HAP-1 (cell line): ENCODE results near the gene STK17B.
A peak's percentile ranks its signal among the peaks of the same experiment; 100 is the strongest.

Experiments
- DNase-seq, 2 experiments: peaks; one replicate each; pipeline ENCODE4 v3.0.0-alpha.2; 2016 to 2020; ENCODE audit warnings: low spot score in 2 of 2
- H3K27me3 ChIP-seq: fragments of 250-450 bp; sonication (Bioruptor Pico); 2 replicates; pipeline ENCODE4 v1.5.1; 2020; ENCODE audit warnings: low read depth, mild to moderate bottlenecking, moderate library complexity
- H3K36me3 ChIP-seq: fragments of 250-450 bp; sonication (Bioruptor Pico); replicated peaks from 2 replicates; pipeline ENCODE4 v1.5.1; 2020; ENCODE audit warnings: mild to moderate bottlenecking
- H3K4me1 ChIP-seq: fragments of 250-450 bp; sonication (Bioruptor Pico); 2 replicates; pipeline ENCODE4 v1.5.1; 2020; ENCODE audit warnings: mild to moderate bottlenecking
- H3K4me3 ChIP-seq: fragments of 250-450 bp; sonication (Bioruptor Pico); 2 replicates; pipeline ENCODE4 v1.5.1; 2020; ENCODE audit warnings: mild to moderate bottlenecking, moderate library complexity
- H3K9me3 ChIP-seq: fragments of 250-450 bp; sonication (Bioruptor Pico); 2 replicates; pipeline ENCODE4 v1.5.1; 2020; ENCODE audit warnings: mild to moderate bottlenecking, moderate library complexity
- in situ Hi-C: fragments of 300-500 bp; cut with MboI; formaldehyde crosslinking; loops from 3 replicates; pipeline ENCODE4 v1.14.3; 2020; ENCODE audit warnings: low sequenced_read_pairs, inconsistent platforms, mixed read lengths

STK17B gene

GRCh38 chr2:196176142-196176738 lies 4.9 kb upstream of the STK17B start:
- DNase-seq, result no peak
- Histone ChIP-seq H3K4me3 (no peak overlapping the region), H3K36me3 (no peaks in the 10 kb centered on the region), H3K4me1 (peaks cover 3% of the 10 kb centered on the region; the same call in 1 of the 2 replicates), H3K9me3 (no peaks in the 10 kb centered on the region), H3K27me3 (0 out of 2 replicates have a peak, but pooled peaks cover 5% of the 10 kb centered on the region)
- in situ Hi-C loops, result no loop called here

DNA sequence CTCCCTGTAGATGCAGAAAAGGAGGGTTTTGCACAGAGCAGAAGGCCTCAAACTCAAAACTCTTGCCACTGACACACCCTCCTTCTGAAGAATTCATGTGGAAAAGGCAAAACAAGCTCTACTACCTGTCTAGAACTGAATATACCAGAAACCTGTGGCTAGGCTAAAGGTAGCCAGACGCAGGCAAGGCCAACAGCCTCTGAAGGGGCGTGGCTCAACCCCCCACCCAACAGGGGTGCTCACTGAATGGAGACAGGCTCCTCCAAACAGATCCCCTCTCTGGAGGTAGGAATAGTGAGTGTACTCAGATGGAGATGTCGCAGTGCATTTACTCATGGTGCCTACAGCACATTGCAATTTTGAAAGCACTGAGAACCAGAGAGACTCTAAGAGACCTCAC lies 3.0 kb upstream of the STK17B start:
- Histone ChIP-seq H3K9me3 (no peaks in the 10 kb centered on the region), H3K36me3 (no peaks in the 10 kb centered on the region), H3K27me3 (0 out of 2 replicates have a peak, but pooled peaks cover 2% of the 10 kb centered on the region), H3K4me1 (peaks cover 3% of the 10 kb centered on the region; the same call in 1 of the 2 replicates), H3K4me3 (no peak overlapping the region)
- in situ Hi-C loops, result no loop called here
- no peak for DNase-seq

- no peaks in the 10 kb centered on the region for H3K9me3 ChIP-seq
- in situ Hi-C loops, result no loop called here
- no peaks in the 10 kb centered on the region for H3K36me3 ChIP-seq
- 0 out of 2 replicates have a peak, but pooled peaks cover 2% of the 10 kb centered on the region for H3K27me3 ChIP-seq
- no peak overlapping the region for H3K4me3 ChIP-seq
- DNase-seq, result no peak
- H3K4me1 ChIP-seq, result peaks cover 4% of the 10 kb centered on the region; the same call in 1 of the 2 replicates
Observed at GRCh38 chr2:196173505-196173904, 2.1 kb upstream of the STK17B start.

GRCh38 chr2:196172951-196173350 lies 1.6 kb upstream of the STK17B start:
- Histone ChIP-seq H3K27me3 (0 out of 2 replicates have a peak, but pooled peaks cover 2% of the 10 kb centered on the region), H3K9me3 (no peaks in the 10 kb centered on the region), H3K4me1 (peaks cover 5% of the 10 kb centered on the region; the same call in 1 of the 2 replicates), H3K4me3 (no peak overlapping the region), H3K36me3 (no peaks in the 10 kb centered on the region)
- in situ Hi-C loops, result no loop called here
- DNase-seq, result no peak

DNA sequence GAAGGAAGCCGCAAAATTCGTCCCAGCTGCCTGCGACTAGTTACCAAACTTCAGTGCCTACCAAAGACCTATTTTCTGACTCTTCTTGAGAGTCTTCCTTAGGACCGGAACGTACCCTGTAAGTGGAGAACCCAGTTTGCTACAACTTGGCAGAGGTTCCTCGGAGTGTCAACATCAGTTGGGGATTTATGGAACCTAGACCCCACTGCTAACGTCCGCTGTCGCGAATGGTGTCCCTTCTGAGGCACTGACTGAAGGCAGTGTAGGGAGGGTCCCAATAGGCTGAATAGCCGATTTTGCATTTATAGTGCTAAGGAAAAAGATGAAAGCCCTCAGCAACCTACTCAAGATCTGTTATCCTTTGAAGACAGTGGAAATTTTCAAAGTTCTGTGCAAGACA lies 568 bp upstream of the STK17B start:
- Histone ChIP-seq H3K9me3 (no peaks in the 10 kb centered on the region), H3K27me3 (no peaks in the 10 kb centered on the region), H3K4me1 (peaks cover 10% of the 10 kb centered on the region), H3K36me3 (no peaks in the 10 kb centered on the region), H3K4me3 (peak overlapping the region; percentile 27)
- DNase-seq, result no peak
- in situ Hi-C loops, result no loop called here

GRCh38 chr2:196170606-196171247 lies 651 bp downstream of the STK17B start:
- peak; percentile 20 to 23 for DNase-seq
- Histone ChIP-seq H3K4me1 (peaks cover 10% of the 10 kb centered on the region), H3K4me3 (peak overlapping the region; percentile 87), H3K9me3 (no peaks in the 10 kb centered on the region), H3K27me3 (no peaks in the 10 kb centered on the region), H3K36me3 (no peaks in the 10 kb centered on the region)
- in situ Hi-C loops, result no loop called here

GRCh38 chr2:196170213-196170605 lies 1.2 kb downstream of the STK17B start:
- in situ Hi-C loops, result no loop called here
- Histone ChIP-seq H3K4me1 (peaks cover 10% of the 10 kb centered on the region), H3K4me3 (peak overlapping the region; percentile 87), H3K27me3 (no peaks in the 10 kb centered on the region), H3K9me3 (no peaks in the 10 kb centered on the region), H3K36me3 (no peaks in the 10 kb centered on the region)
- DNase-seq, result peak; percentile 51 to 54

DNA sequence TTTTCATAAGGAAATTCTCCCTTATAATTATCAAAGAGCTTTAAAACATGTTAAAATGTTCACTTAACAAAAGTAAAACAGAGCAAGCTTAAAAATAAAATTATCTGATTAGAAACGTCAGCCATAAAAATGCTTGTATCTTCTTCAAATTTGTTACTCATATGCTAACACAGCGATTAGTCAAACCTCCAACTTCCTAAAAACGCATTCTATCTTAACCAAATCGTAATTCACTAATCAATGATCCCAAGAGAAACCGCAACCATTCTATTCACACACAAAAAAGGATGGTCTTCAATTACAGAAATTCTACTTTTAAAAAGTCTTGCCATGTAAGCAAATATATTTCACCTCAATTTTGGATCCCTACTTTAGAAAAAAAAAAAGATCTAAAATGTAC lies 1.9 kb downstream of the STK17B start:
- in situ Hi-C loops, result no loop called here
- DNase-seq, result no peak
- H3K27me3 ChIP-seq, result no peaks in the 10 kb centered on the region
- no peaks in the 10 kb centered on the region for H3K9me3 ChIP-seq
- H3K4me3 ChIP-seq, result peak overlapping the region; percentile 87
- H3K36me3 ChIP-seq, result no peaks in the 10 kb centered on the region
- H3K4me1 ChIP-seq, result peaks cover 10% of the 10 kb centered on the region

GRCh38 chr2:196168181-196168580 lies 3.2 kb downstream of the STK17B start:
- Histone ChIP-seq H3K36me3 (no peaks in the 10 kb centered on the region), H3K4me3 (no peak overlapping the region), H3K4me1 (peaks cover 10% of the 10 kb centered on the region), H3K27me3 (no peaks in the 10 kb centered on the region), H3K9me3 (no peaks in the 10 kb centered on the region)
- DNase-seq, result peak; percentile 57 to 60
- in situ Hi-C loops, result no loop called here

DNA sequence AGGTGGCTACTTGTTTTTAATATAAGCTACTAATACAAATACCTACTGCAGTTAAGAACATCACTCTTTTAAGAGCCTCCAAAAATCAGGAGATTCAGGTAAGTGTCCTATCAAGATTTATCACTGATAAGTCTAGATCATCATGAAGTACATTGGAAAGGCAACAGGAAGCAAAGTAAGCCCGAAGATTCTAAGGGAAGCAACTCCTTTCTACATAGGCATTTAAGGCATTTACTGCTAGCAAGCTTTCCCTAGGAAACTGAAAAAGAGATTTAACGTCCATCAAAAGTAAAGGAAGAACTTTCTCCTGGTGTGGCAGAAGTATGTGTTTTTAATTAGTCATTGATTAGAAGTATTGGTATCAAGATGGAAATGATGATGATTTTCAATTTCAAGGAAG lies 3.7 kb downstream of the STK17B start:
- peaks cover 10% of the 10 kb centered on the region for H3K4me1 ChIP-seq
- H3K4me3 ChIP-seq, result no peak overlapping the region
- DNase-seq, result no peak
- in situ Hi-C loops, result no loop called here
- H3K27me3 ChIP-seq, result no peaks in the 10 kb centered on the region
- H3K36me3 ChIP-seq, result no peaks in the 10 kb centered on the region
- no peaks in the 10 kb centered on the region for H3K9me3 ChIP-seq

GRCh38 chr2:196166876-196167275 lies 4.5 kb downstream of the STK17B start:
- in situ Hi-C loops, result no loop called here
- H3K4me1 ChIP-seq, result peaks cover 9% of the 10 kb centered on the region
- no peak overlapping the region for H3K4me3 ChIP-seq
- H3K9me3 ChIP-seq, result no peaks in the 10 kb centered on the region
- H3K27me3 ChIP-seq, result no peaks in the 10 kb centered on the region
- DNase-seq, result no peak
- no peaks in the 10 kb centered on the region for H3K36me3 ChIP-seq

GRCh38 chr2:196165016-196165415 lies 6.4 kb downstream of the STK17B start:
- Histone ChIP-seq H3K9me3 (no peaks in the 10 kb centered on the region), H3K27me3 (no peaks in the 10 kb centered on the region), H3K4me1 (peaks cover 13% of the 10 kb centered on the region), H3K4me3 (no peak overlapping the region), H3K36me3 (no peaks in the 10 kb centered on the region)
- DNase-seq, result no peak
- in situ Hi-C loops, result no loop called here

DNA sequence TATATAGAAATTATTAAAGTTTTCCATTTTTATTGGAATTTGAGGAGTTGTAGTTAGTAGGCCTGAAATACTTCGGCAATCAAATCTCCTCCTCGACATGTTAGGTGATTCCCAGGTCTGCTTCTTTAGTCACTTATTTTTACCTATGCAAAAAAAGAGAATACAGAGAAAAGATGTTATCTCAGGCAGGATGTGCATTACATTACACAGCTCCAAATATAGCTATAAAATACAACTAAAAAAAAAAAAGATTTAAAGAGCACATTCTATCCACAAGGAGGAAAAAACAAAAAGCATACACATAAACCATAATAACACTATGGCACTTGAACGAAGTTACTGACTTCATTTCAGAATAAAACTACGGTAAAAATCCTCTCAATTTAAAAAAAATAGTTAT lies 8.1 kb downstream of the STK17B start:
- no peak overlapping the region for H3K4me3 ChIP-seq
- no peaks in the 10 kb centered on the region for H3K27me3 ChIP-seq
- in situ Hi-C loops, result no loop called here
- no peaks in the 10 kb centered on the region for H3K9me3 ChIP-seq
- peaks cover 11% of the 10 kb centered on the region for H3K4me1 ChIP-seq
- no peak for DNase-seq
- H3K36me3 ChIP-seq, result no peaks in the 10 kb centered on the region

- Histone ChIP-seq H3K4me1 (peaks cover 8% of the 10 kb centered on the region), H3K4me3 (no peak overlapping the region), H3K9me3 (no peaks in the 10 kb centered on the region), H3K36me3 (no peaks in the 10 kb centered on the region), H3K27me3 (no peaks in the 10 kb centered on the region)
- in situ Hi-C loops, result no loop called here
- no peak for DNase-seq
Observed at GRCh38 chr2:196162586-196163175, 8.7 kb downstream of the STK17B start.
